Measurements from ENCODE around the gene TMC1. TPM values are rescaled to one million over a fixed set of nuclear protein-coding genes. Genes with fewer than 3 reads are reported as not detected.
"Not testable (repeated sequence)": the region's sequence is repeated elsewhere in the genome, so short reads cannot be mapped to it uniquely, and the experiment has no call there.

The TMC1 gene
- total and polyA plus RNA-seq, 2 of the 8 experiments (the other 6 are each of a cell fraction or from before 2014, with no cell fraction given), result 0.95 to 0.98 TPM

DNA sequence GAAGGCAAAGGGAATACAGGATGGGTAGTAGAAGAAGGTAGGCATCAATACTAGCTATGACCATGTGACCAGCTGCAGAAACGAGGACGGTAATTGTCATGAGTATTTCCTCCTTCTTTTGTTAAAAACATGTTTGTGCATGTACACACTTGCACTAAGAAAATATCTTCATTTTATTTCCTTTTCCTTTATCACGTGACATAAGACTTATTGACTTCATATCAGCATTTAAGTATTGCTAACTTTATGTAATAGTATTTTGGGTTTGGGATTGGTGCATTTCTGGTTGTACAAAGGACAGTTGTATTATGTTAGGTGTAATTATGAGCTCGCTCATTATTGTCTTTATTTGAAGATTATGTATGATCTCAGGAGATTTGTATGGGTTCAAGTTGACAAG is 33.7 kb upstream of the TMC1 start:
- H2BK120ac ChIP-seq (replicated peaks; ENCODE audit: low read depth, low read length); H2BK15ac ChIP-seq (ENCODE audit: low read length); H3K79me2 ChIP-seq (ENCODE audit: control insufficient read depth in 1 of 2, insufficient read depth in 2 of 2, low read length in 2 of 2); H3K14ac ChIP-seq (ENCODE audit: insufficient read length); FAIRE-seq; H2AK5ac ChIP-seq (ENCODE audit: low read depth, low read length); H2BK20ac ChIP-seq (ENCODE audit: low read length); H2AFZ ChIP-seq (ENCODE audit: low read length); H3K18ac ChIP-seq (ENCODE audit: extremely low read depth, low read length); H4K5ac ChIP-seq (ENCODE audit: insufficient read length, low read depth, low read length); H4K8ac ChIP-seq (ENCODE audit: extremely low read depth, insufficient read depth, low read length); H3K56ac ChIP-seq (replicated peaks; ENCODE audit: insufficient read length, low read depth, low read length); H4K91ac ChIP-seq (replicated peaks; ENCODE audit: insufficient read length, low read length); H3K4me1 ChIP-seq (replicated peaks in 1 of 4; ENCODE audit: control insufficient read depth in 3 of 4, insufficient read depth in 4 of 4, low read length in 3 of 4); H3K4ac ChIP-seq (replicated peaks; ENCODE audit: insufficient read length, low read depth, low read length); CTCF ChIA-PET (ENCODE audit: partially characterized antibody); DNase-seq (ENCODE audit: low read depth in 1 of 2, low spot score in 2 of 2); H2BK5ac ChIP-seq (ENCODE audit: low read depth, low read length); H3K9me3 ChIP-seq (ENCODE audit: insufficient read depth in 2 of 2, low read depth in 1 of 2, low read length in 1 of 2); H3K4me2 ChIP-seq (ENCODE audit: insufficient read depth in 1 of 2, low read depth in 2 of 2, low read length in 2 of 2); H3K23me2 ChIP-seq (ENCODE audit: low read depth, low read length); H3K27ac ChIP-seq (ENCODE audit: low read depth, low read length); H3K79me1 ChIP-seq (ENCODE audit: low read depth, low read length); H2BK12ac ChIP-seq (ENCODE audit: low read depth, low read length); H3K9ac ChIP-seq (replicated peaks in 1 of 4; ENCODE audit: extremely low read depth in 1 of 4, low read depth in 3 of 4, low read length in 3 of 4); POLR2A ChIA-PET (ENCODE audit: partially characterized antibody); H3K27me3 ChIP-seq (replicated peaks in 1 of 4; ENCODE audit: control insufficient read depth in 3 of 4, extremely low read depth in 1 of 4, insufficient read depth in 3 of 4, low read length in 3 of 4); H3K36me3 ChIP-seq (ENCODE audit: control insufficient read depth in 2 of 4, insufficient read depth in 4 of 4, low read length in 3 of 4); H4K20me1 ChIP-seq (replicated peaks in 1 of 2; ENCODE audit: control insufficient read depth in 1 of 2, insufficient read depth in 2 of 2, low read length in 2 of 2); H3K23ac ChIP-seq (ENCODE audit: insufficient read length); H3K4me3 ChIP-seq (ENCODE audit: extremely low read depth in 1 of 4, insufficient read depth in 2 of 4, low read depth in 3 of 4, low read length in 4 of 4): not testable (repeated sequence)
- WGBS, 2 experiments (ENCODE audit: extremely low coverage in 1 of 2, insufficient coverage in 1 of 2, insufficient read length in 1 of 2, insufficient replicate concordance in 2 of 2, low coverage in 1 of 2, low lambda C conversion rate in 2 of 2, missing lambda C conversion rate in 1 of 2), result 89% methylated on average over 4 of the region's 4 CpGs; no CpG with 5 or more reads in 1 of the 2 experiments

Data from H1 (cell line).